Measurements from ENCODE around the gene DENND1A.
A peak's percentile ranks its signal among the peaks of the same experiment; 100 is the strongest.

DENND1A gene

GRCh38 chr9:123606141-123606540, 323.8 kb downstream of the DENND1A start:
- DNase-seq, result no peak

GRCh38 chr9:123605286-123605685, 324.6 kb downstream of the DENND1A start:
- DNase-seq, result no peak

DNA sequence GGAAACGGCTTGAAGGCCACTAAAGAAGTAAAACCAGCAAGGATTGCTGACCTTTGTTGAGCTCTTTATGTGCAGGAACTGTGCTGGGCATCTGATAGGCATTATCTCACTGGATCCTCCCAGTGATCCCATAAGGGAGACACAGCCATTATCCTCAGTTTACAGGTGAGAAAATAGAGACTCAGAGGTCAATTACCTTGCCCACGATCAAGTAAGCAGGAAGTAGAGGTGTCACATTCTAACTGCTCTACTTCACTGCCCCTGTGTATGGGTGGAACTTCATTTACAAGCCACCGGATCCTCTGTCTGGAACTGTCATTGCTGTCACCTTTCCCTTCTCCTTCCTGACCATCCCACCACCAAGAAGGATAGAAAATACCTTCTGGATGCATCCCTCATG, 325.1 kb downstream of the DENND1A start:
- no peak for DNase-seq

- DNase-seq, result no peak
These were observed 328.1 kb downstream of the DENND1A start for GRCh38 chr9:123601828-123602227.

DNA sequence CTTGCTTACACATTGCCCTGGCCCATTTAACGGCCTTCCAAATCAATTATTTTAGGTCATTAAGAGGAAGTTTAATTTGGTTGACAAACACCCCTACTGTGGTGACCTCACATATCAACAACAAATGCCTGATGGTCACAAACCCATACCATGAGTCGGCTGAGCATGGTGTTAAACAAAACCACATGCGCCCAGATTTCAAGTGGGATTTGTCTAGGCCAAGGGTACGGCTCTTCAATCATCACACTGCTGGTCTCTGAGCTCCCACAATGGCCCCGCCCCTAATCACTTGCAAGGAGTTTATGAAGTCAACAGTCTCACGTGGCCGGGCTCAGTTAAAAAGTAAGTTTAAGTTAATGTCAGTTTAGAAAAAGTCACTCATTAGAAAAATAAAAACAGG, 330.1 kb downstream of the DENND1A start:
- no peak for DNase-seq

- DNase-seq, result no peak
These were observed 331.9 kb downstream of the DENND1A start for GRCh38 chr9:123597876-123598556.

DNA sequence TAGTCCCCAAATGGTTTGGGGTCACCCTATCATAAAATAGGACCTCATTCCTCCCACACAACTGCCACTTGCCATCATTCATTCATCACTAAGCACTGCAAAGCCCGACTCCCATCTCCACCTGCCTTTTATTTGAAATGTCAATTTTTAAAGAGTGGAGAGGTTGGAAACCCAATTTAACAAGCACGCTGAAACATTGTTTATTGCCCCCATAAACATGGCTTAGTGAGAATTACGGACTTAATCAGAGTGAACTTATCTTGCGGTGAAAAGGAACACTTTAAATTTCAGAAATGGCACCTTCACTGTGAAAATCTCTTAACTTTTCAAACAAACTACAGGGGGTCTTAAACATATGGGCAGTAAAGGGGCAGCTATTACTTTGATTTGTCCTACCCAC, 332.9 kb downstream of the DENND1A start:
- no peak for DNase-seq

- no peak for DNase-seq
These were observed 338.6 kb downstream of the DENND1A start for GRCh38 chr9:123591283-123591682.

DNA sequence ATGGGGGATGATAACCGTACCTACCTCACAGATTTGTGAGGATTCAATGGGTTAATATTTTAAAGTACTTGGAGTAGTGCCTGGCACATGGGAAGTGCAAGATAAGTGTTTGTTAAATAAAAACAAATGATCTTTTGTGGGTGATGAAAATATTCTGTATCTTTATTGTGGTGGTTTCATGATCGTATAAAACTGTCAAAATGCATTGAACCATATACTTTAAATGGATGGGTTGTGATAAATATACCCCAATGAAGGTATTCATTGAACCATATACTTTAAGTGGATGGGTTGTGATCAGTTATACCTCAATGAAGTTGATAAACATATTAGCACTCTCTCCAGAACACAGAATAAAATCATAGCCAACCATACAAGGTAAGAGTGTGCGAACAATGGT, 339.4 kb downstream of the DENND1A start:
- DNase-seq, result no peak

DNA sequence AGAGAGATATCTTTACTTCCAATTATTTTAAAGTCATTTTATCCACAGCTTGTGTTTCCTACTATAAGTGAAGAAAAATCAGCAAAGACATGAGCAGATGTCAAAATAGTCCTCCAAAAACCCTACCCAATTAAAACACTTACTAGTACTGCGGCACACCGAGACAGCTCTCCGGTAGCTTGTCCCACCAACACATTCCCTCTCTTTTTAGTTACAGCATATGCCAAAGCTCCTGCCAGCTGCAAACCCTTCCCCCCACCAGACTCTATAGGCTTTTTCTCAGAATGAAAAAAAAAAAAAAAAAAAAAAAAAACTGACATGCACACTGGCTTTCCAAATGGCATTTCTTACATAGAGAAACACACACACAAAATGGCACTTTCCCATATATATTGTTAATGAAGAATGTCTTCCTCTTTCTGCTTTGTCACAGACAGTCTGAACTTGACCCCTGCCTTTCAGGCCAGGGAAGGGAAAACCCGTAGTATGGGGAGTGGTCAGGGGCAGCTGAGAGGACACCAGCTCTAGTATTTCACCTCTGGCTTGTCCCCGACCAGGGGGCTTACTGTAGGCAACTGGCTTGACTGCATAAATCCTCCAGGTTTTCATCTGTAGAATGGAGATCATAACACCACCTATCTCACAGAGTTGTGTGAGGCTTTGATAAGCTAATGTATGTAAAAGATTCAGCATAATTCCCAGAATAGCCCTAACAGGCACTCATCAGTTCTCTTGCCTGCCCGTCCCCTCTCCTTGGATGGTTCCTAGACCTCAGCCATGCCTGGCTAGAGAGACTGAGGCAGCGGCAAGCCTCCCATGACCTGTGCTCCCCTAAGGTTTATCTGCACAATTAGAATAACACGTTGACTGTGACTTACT, 340.3 kb downstream of the DENND1A start:
- no peak for DNase-seq

DNA sequence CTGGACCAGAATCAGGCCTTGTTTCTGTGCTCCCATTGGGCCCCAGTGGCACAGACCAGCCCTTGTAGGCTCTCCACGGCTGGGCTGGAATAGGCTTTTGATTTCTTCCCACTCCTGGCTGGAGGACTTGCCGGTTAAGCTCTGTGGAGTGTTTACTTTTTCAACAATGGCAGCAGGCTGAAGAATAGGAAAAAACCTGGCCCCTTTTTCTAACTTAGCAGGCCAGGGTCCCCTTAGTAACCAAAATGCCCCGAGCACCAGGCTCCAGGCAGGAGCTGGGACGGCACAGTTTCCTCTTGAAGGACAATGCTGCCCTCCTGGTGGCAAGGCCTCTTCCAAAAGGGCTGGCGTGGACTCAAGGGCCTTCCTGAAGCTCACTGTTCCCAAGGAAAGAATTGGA, 343.7 kb downstream of the DENND1A start:
- no peak for DNase-seq

GRCh38 chr9:123584202-123585176, 345.4 kb downstream of the DENND1A start:
- DNase-seq, result peak; percentile 30

DNA sequence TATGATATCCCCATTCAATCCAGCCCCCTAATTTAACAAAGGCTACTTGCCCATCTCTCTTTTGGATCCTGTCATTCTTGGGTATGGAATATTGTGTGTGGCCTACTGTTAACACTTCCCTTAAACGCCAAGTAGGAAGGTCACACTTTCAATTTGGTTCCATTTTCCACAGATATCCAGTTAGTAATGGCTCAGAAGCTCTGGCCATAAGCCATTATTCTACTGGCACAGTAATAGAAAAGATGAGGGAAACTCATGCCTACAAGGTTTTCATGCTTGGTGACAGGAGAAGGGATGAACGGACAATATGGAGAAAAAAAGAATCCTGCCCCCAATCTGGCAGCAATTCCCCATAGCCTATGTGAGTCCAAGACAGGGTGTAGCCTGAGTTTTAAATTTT, 346.3 kb downstream of the DENND1A start:
- DNase-seq, result no peak

DNA sequence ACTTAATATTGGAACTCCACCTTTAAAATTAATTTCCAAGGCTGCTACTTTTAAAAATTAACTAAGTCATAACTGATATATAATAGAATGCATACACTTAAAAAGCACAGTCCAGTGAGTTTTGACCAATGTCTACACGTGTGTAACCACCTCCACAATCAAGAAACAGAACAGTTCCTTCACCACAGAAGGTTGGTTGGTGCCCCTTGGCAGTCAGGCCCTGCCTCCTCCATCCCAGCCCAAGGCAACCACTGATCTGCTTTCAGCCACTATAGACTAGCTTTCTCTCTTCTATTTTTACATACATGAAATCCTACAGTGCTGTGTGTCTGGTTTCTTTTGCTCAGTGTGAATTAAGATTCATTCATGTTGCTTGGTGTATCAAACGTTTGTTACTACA, 358.7 kb downstream of the DENND1A start:
- no peak for DNase-seq

DNA sequence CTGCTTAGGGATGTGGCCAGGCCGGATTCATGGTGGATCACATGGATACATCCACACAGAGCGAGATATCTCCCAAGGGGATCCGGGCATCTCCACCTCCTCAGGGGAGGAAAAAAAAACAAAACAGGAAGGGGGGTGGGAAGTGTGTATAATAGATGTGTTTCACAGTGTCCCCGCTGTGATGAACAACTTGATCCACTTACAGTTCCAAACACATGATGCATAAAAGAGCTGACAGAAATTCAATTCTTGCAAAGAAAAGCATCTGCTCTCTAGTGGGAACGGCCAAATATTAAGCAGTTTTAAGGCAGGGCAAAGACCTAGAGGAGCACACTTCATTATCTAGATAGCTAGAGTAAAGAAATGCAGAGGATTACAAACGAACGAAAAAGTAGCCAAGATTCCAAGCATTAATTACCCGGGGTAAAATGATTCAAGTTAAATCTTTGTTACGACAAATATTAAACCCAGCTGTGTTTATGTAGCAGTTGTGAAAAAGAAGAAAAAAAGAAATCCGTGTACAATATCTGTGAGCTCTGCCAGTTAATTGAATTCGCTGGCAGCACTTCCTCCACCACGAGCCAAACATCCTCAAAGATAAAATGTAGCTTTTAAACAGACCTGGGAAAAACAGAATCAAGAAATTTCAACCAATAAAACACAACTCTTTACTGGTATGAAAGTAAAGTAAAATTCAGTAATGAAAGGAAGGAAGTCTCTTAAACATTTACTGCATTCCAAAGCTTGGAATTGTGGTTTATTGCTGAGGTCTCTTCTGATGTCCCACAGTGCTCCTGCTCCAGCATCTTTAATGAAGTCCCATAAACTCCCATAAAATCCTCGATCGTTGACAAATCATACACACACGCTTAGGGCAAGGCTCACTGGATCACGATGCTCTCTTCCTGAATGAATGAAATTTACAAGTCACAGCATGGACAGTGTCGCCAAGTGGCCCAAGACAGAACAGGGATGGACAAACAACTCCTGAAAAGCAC, 360.9 kb downstream of the DENND1A start:
- no peak for DNase-seq

GRCh38 chr9:123567013-123567412, 362.9 kb downstream of the DENND1A start:
- no peak for DNase-seq

DNA sequence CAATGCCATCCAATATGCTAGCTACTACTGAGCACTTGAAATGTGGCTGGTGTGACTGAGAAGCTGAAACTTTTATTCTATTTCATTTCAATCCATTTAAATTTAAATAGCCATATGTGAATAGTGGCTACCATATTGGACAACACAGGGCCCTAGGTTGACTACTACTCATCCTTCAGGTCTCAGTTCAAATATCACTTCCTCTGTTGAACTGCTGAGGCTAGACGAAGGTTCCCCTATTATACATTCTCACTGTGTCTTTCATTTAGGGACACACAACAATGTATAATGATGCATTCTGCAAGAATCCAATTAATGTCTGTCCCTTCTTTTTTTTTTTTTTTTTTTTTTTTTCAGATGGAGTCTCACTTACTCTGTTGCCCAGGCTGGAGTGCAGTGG, 365.3 kb downstream of the DENND1A start:
- DNase-seq, result no peak

DNA sequence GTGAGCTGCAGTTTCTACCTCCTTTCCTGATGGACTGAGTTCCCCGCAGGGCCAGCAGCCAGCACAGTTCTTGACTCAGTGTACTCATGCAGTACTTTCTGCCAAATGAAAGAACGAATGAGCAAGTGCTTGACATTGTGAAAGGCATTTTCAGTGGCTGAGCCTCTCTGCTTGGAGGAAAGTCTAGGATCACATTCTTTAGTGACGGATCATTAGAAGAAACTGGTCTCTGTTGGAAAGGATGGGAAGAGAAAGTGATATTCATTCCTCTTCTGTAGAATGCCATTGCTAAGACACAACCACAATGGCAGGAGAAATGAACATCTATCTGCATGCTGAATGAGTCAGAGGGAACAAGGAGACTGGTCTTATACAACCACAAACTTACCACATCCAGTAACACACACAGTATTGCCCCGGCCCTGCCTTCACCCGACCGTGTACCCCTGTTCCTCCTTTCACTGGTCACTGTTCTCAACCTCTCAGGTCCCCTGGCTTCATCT, 367.0 kb downstream of the DENND1A start:
- no peak for DNase-seq

GRCh38 chr9:123561046-123561445, 368.9 kb downstream of the DENND1A start:
- no peak for DNase-seq

- no peak for DNase-seq
These were observed 373.2 kb downstream of the DENND1A start for GRCh38 chr9:123556464-123557435.

Measured in islet precursor cell (in vitro differentiated cells).